T-helper 17 cell (primary cell): ENCODE measurements around the gene IL1RAP. TPM values are rescaled to one million over a fixed set of nuclear protein-coding genes. Genes with fewer than 3 reads are reported as not detected.
A peak's percentile ranks its signal among the peaks of the same experiment; 100 is the strongest.
"Not testable (repeated sequence)": the region's sequence is repeated elsewhere in the genome, so short reads cannot be mapped to it uniquely, and the experiment has no call there.

Experiments used
- ATAC-seq: fragments of 150-1000 bp; cut with Tn5 transposase; 2 replicates; pipeline ENCODE4 v1.10.0; 2021; ENCODE audit warnings: mild to moderate bottlenecking, moderate library complexity
- DNase-seq, 3 donors: peaks; one replicate each; pipeline versions ENCODE4 v3.0.0 to v3.0.0-alpha.2; 2020 to 2021
- H3K9me3 ChIP-seq: one replicate; pipeline ENCODE4 v1.7.0; 2013; ENCODE audit warnings: low read length, mild to moderate bottlenecking; ENCODE audit not compliant: control insufficient read depth, poor library complexity, severe bottlenecking
- H3K27ac Mint-ChIP-seq: one replicate; pipeline ENCODE4 v1.8.0; 2022; ENCODE audit warnings: mild to moderate bottlenecking, moderate library complexity, mixed read lengths
- H3K27me3 Mint-ChIP-seq: one replicate; pipeline ENCODE4 v1.8.0; 2022; ENCODE audit warnings: mixed read lengths
- H3K36me3 Mint-ChIP-seq: one replicate; pipeline ENCODE4 v1.8.0; 2022; ENCODE audit warnings: low read depth, mixed read lengths
- H3K4me1 Mint-ChIP-seq: one replicate; pipeline ENCODE4 v1.8.0; 2022; ENCODE audit warnings: mild to moderate bottlenecking, mixed read lengths
- H3K4me3 Mint-ChIP-seq: one replicate; pipeline ENCODE4 v1.8.0; 2022; ENCODE audit warnings: mild to moderate bottlenecking, moderate library complexity, mixed read lengths
- total RNA-seq, 4 donors: library from RNA in 2 of 4; stranded (reverse) in 2 of 4; gene quantifications; one replicate each; pipeline ENCODE4 v1.2.3 and lab custom pipeline; 2022 to 2026

The IL1RAP gene
- total RNA-seq, 2 donors from 2014 or later, result 11.3 to 19.2 TPM

- not testable (repeated sequence) for H3K36me3 Mint-ChIP-seq, H3K4me3 Mint-ChIP-seq, DNase-seq, ATAC-seq, H3K27me3 Mint-ChIP-seq, H3K9me3 ChIP-seq, H3K27ac Mint-ChIP-seq
- peaks cover 32% of the 10 kb centered on the region for H3K4me1 Mint-ChIP-seq
These were observed 4.6 kb downstream of the IL1RAP start for GRCh38 chr3:190518531-190518930.

GRCh38 chr3:190519886-190520285 lies 6.0 kb downstream of the IL1RAP start:
- no peak for ATAC-seq
- DNase-seq, result no peak
- Mint-ChIP-seq H3K36me3 (peaks cover under 1% of the 10 kb centered on the region), H3K27ac (no peak overlapping the region), H3K4me1 (peaks cover 32% of the 10 kb centered on the region), H3K4me3 (no peak overlapping the region), H3K27me3 (no peaks in the 10 kb centered on the region)
- no peaks in the 10 kb centered on the region for H3K9me3 ChIP-seq

GRCh38 chr3:190521998-190522397 lies 8.1 kb downstream of the IL1RAP start:
- DNase-seq (no peak), ATAC-seq (no peak)
- H3K9me3 ChIP-seq, result no peaks in the 10 kb centered on the region
- H3K27ac Mint-ChIP-seq, result no peak overlapping the region
- H3K4me1 Mint-ChIP-seq, result peaks cover 23% of the 10 kb centered on the region
- no peaks in the 10 kb centered on the region for H3K27me3 Mint-ChIP-seq
- peaks cover 2% of the 10 kb centered on the region for H3K36me3 Mint-ChIP-seq
- H3K4me3 Mint-ChIP-seq, result no peak overlapping the region

GRCh38 chr3:190522621-190523222 lies 8.8 kb downstream of the IL1RAP start:
- no peak for DNase-seq
- Mint-ChIP-seq H3K27ac (no peak overlapping the region), H3K4me1 (peaks cover 21% of the 10 kb centered on the region), H3K36me3 (peaks cover 2% of the 10 kb centered on the region), H3K27me3 (no peaks in the 10 kb centered on the region), H3K4me3 (no peak overlapping the region)
- H3K9me3 ChIP-seq, result no peaks in the 10 kb centered on the region
- no peak for ATAC-seq

GRCh38 chr3:190524942-190525341 lies 11.1 kb downstream of the IL1RAP start:
- Mint-ChIP-seq H3K4me1 (peaks cover 23% of the 10 kb centered on the region), H3K4me3 (no peak overlapping the region), H3K36me3 (peaks cover 11% of the 10 kb centered on the region), H3K27me3 (no peaks in the 10 kb centered on the region), H3K27ac (no peak overlapping the region)
- ATAC-seq (no peak), DNase-seq (no peak)
- no peaks in the 10 kb centered on the region for H3K9me3 ChIP-seq

GRCh38 chr3:190525634-190526033 lies 11.7 kb downstream of the IL1RAP start:
- no peak for DNase-seq
- no peak overlapping the region for H3K4me3 Mint-ChIP-seq
- H3K9me3 ChIP-seq, result no peaks in the 10 kb centered on the region
- no peaks in the 10 kb centered on the region for H3K27me3 Mint-ChIP-seq
- H3K27ac Mint-ChIP-seq, result no peak overlapping the region
- ATAC-seq, result no peak
- peaks cover 26% of the 10 kb centered on the region for H3K4me1 Mint-ChIP-seq
- H3K36me3 Mint-ChIP-seq, result peaks cover 11% of the 10 kb centered on the region

GRCh38 chr3:190526787-190527762 lies 13.2 kb downstream of the IL1RAP start:
- DNase-seq (no peak), ATAC-seq (no peak)
- no peak overlapping the region for H3K4me3 Mint-ChIP-seq
- H3K4me1 Mint-ChIP-seq, result peaks cover 28% of the 10 kb centered on the region
- H3K27me3 Mint-ChIP-seq, result no peaks in the 10 kb centered on the region
- H3K9me3 ChIP-seq, result no peaks in the 10 kb centered on the region
- peaks cover 15% of the 10 kb centered on the region for H3K36me3 Mint-ChIP-seq
- no peak overlapping the region for H3K27ac Mint-ChIP-seq

- no peaks in the 10 kb centered on the region for H3K9me3 ChIP-seq
- DNase-seq (no peak), ATAC-seq (no peak)
- H3K4me3 Mint-ChIP-seq, result no peak overlapping the region
- H3K27ac Mint-ChIP-seq, result peak overlapping the region; percentile 8
- peaks cover 28% of the 10 kb centered on the region for H3K4me1 Mint-ChIP-seq
- H3K36me3 Mint-ChIP-seq, result peaks cover 15% of the 10 kb centered on the region
- no peaks in the 10 kb centered on the region for H3K27me3 Mint-ChIP-seq
These were observed 14.8 kb downstream of the IL1RAP start for GRCh38 chr3:190528706-190529105.

GRCh38 chr3:190531406-190531805 lies 17.5 kb downstream of the IL1RAP start:
- Mint-ChIP-seq H3K4me3 (no peak overlapping the region), H3K27me3 (no peaks in the 10 kb centered on the region), H3K4me1 (peaks cover 32% of the 10 kb centered on the region), H3K27ac (no peak overlapping the region), H3K36me3 (peaks cover 13% of the 10 kb centered on the region)
- ATAC-seq (no peak), DNase-seq (no peak)
- no peaks in the 10 kb centered on the region for H3K9me3 ChIP-seq

GRCh38 chr3:190532731-190533203 lies 18.9 kb downstream of the IL1RAP start:
- no peaks in the 10 kb centered on the region for H3K9me3 ChIP-seq
- no peaks in the 10 kb centered on the region for H3K27me3 Mint-ChIP-seq
- no peak for ATAC-seq
- DNase-seq, result no peak
- H3K27ac Mint-ChIP-seq, result peak overlapping the region; percentile 12
- peaks cover 33% of the 10 kb centered on the region for H3K4me1 Mint-ChIP-seq
- H3K4me3 Mint-ChIP-seq, result no peak overlapping the region
- H3K36me3 Mint-ChIP-seq, result peaks cover 13% of the 10 kb centered on the region

GRCh38 chr3:190533511-190534281 lies 19.8 kb downstream of the IL1RAP start:
- ATAC-seq (no peak), DNase-seq (no peak)
- Mint-ChIP-seq H3K36me3 (peaks cover 8% of the 10 kb centered on the region), H3K27ac (peak overlapping the region; percentile 21), H3K4me3 (no peak overlapping the region), H3K4me1 (peaks cover 35% of the 10 kb centered on the region), H3K27me3 (no peaks in the 10 kb centered on the region)
- H3K9me3 ChIP-seq, result no peaks in the 10 kb centered on the region

GRCh38 chr3:190534386-190534785 lies 20.5 kb downstream of the IL1RAP start:
- peaks cover 3% of the 10 kb centered on the region for H3K36me3 Mint-ChIP-seq
- DNase-seq (no peak), ATAC-seq (no peak)
- H3K4me3 Mint-ChIP-seq, result no peak overlapping the region
- peak overlapping the region; percentile 21 for H3K27ac Mint-ChIP-seq
- peaks cover 31% of the 10 kb centered on the region for H3K4me1 Mint-ChIP-seq
- no peaks in the 10 kb centered on the region for H3K27me3 Mint-ChIP-seq
- no peaks in the 10 kb centered on the region for H3K9me3 ChIP-seq

GRCh38 chr3:190534986-190535385 lies 21.1 kb downstream of the IL1RAP start:
- no peak for ATAC-seq

More at GRCh38 chr3:190534986-190535385, 21.1 kb downstream of the IL1RAP start:
- H3K9me3 ChIP-seq, result no peaks in the 10 kb centered on the region
- Mint-ChIP-seq H3K36me3 (peaks cover 3% of the 10 kb centered on the region), H3K4me3 (no peak overlapping the region), H3K27ac (no peak overlapping the region), H3K4me1 (peaks cover 29% of the 10 kb centered on the region), H3K27me3 (no peaks in the 10 kb centered on the region)
- DNase-seq, result no peak
